H1 (cell line): ENCODE results near the gene CPA3. TPM values are rescaled to one million over a fixed set of nuclear protein-coding genes. Genes with fewer than 3 reads are reported as not detected.

Source experiments
- CTCF ChIA-PET: fragments of 300-600 bp; sonication (Branson Sonifier 250); formaldehyde crosslinking; loops from one replicate; lab custom pipeline; 2021; ENCODE audit not compliant: partially characterized antibody; lab: Charles Lee
- POLR2A ChIA-PET: fragments of 300-600 bp; sonication (Branson Sonifier 250); formaldehyde crosslinking; loops from one replicate; lab custom pipeline; 2021; ENCODE audit warnings: inconsistent platforms; ENCODE audit not compliant: partially characterized antibody; lab: Charles Lee
- DNase-seq, 2 experiments: peaks; one replicate each; pipeline versions ENCODE4 v3.0.0 to v3.0.0-alpha.2; 2010 to 2022; ENCODE audit warnings: low spot score in 2 of 2, low read depth in 1 of 2, mixed read lengths in 1 of 2
- FAIRE-seq: peaks from 2 replicates; lab custom pipeline; 2011; peaks lifted over from hg19 to GRCh38; lab: Jason Lieb, UNC
- H2AFZ ChIP-seq: 2 replicates; pipeline ENCODE4 v1.8.1; 2012; ENCODE audit warnings: low read length, inconsistent platforms
- H2AK5ac ChIP-seq: 2 replicates; pipeline ENCODE4 v1.6.1; 2013; ENCODE audit warnings: low read depth, low read length
- H2BK120ac ChIP-seq: replicated peaks from 2 replicates; pipeline ENCODE3; 2013; ENCODE audit warnings: low read depth, low read length, inconsistent platforms
- H2BK12ac ChIP-seq: 2 replicates; pipeline ENCODE4 v1.6.1; 2013; ENCODE audit warnings: low read depth, low read length
- H2BK15ac ChIP-seq: 2 replicates; pipeline ENCODE4 v1.6.1; 2013; ENCODE audit warnings: low read length
- H2BK20ac ChIP-seq: 2 replicates; pipeline ENCODE4 v1.6.1; 2013; ENCODE audit warnings: low read length
- H2BK5ac ChIP-seq: 2 replicates; pipeline ENCODE4 v1.6.1; 2013; ENCODE audit warnings: low read depth, low read length
- H3K14ac ChIP-seq: 2 replicates; pipeline ENCODE4 v1.6.1; 2013; ENCODE audit warnings: inconsistent platforms; ENCODE audit not compliant: insufficient read length
- H3K18ac ChIP-seq: 2 replicates; pipeline ENCODE4 v1.6.1; 2013; ENCODE audit warnings: low read length; ENCODE audit errors: extremely low read depth
- H3K23ac ChIP-seq: 2 replicates; pipeline ENCODE4 v1.6.1; 2013; ENCODE audit warnings: inconsistent platforms; ENCODE audit not compliant: insufficient read length
- H3K23me2 ChIP-seq: 2 replicates; pipeline ENCODE4 v1.6.1; 2013; ENCODE audit warnings: low read depth, low read length
- H3K27ac ChIP-seq: 2 replicates; pipeline ENCODE4 v1.6.1; 2011; ENCODE audit warnings: low read depth, low read length, inconsistent platforms
- H3K27me3 ChIP-seq, 4 experiments: replicated peaks in 1 of 4; 1 replicate in 1 of 4; 2 replicates in 3 of 4; pipeline versions ENCODE4 v1.6.1 to v1.8.1; 2011 to 2013; ENCODE audit warnings: low read length in 3 of 4, mild to moderate bottlenecking in 3 of 4, inconsistent platforms in 2 of 4, mixed read lengths in 2 of 4, moderate library complexity in 1 of 4; ENCODE audit not compliant: control insufficient read depth in 3 of 4, insufficient read depth in 3 of 4; ENCODE audit errors: extremely low read depth in 1 of 4
- H3K36me3 ChIP-seq, 4 experiments: 2 replicates each; pipeline versions ENCODE4 v1.6.1 to v1.8.1; 2011 to 2013; ENCODE audit warnings: mild to moderate bottlenecking in 4 of 4, low read length in 3 of 4, moderate library complexity in 2 of 4, control low read depth in 1 of 4, inconsistent platforms in 1 of 4; ENCODE audit not compliant: insufficient read depth in 4 of 4, control insufficient read depth in 2 of 4
- H3K4ac ChIP-seq: replicated peaks from 2 replicates; pipeline ENCODE3; 2013; ENCODE audit warnings: low read length, low read depth, mixed read lengths, inconsistent platforms; ENCODE audit not compliant: insufficient read length
- H3K4me1 ChIP-seq, 4 experiments: replicated peaks in 1 of 4; 1 replicate in 1 of 4; 2 replicates in 3 of 4; pipeline versions ENCODE4 v1.6.1 to v1.8.1; 2011 to 2013; ENCODE audit warnings: low read length in 3 of 4, inconsistent platforms in 2 of 4, mixed read lengths in 1 of 4; ENCODE audit not compliant: insufficient read depth in 4 of 4, control insufficient read depth in 3 of 4
- H3K4me2 ChIP-seq, 2 experiments: 2 replicates each; pipeline versions ENCODE4 v1.6.1 to v1.8.1; 2011 to 2013; ENCODE audit warnings: low read depth in 2 of 2, low read length in 2 of 2, control low read depth in 1 of 2, inconsistent platforms in 1 of 2, mild to moderate bottlenecking in 1 of 2; ENCODE audit not compliant: insufficient read depth in 1 of 2
- H3K4me3 ChIP-seq, 4 experiments: fragments of 200-600, 300-600 bp in 1 of 4; sonication (generic), shearing (Covaris generic), sonication (Bioruptor Twin) in 1 of 4; 2 replicates each; pipeline versions ENCODE4 v1.5.1 to v1.8.1; 2011 to 2016; ENCODE audit warnings: low read length in 4 of 4, low read depth in 3 of 4, control low read depth in 2 of 4, inconsistent platforms in 2 of 4, mild to moderate bottlenecking in 2 of 4, mixed read lengths in 1 of 4, moderate library complexity in 1 of 4; ENCODE audit not compliant: insufficient read depth in 2 of 4; ENCODE audit errors: extremely low read depth in 1 of 4
- H3K56ac ChIP-seq: replicated peaks from 2 replicates; pipeline ENCODE3; 2013; ENCODE audit warnings: low read depth, mild to moderate bottlenecking, mixed read lengths, low read length, inconsistent platforms; ENCODE audit not compliant: insufficient read length
- H3K79me1 ChIP-seq: 2 replicates; pipeline ENCODE4 v1.6.1; 2013; ENCODE audit warnings: low read depth, low read length, control low read depth
- H3K79me2 ChIP-seq, 2 experiments: 2 replicates each; pipeline versions ENCODE4 v1.6.1 to v1.8.1; 2012 to 2013; ENCODE audit warnings: low read length in 2 of 2, mild to moderate bottlenecking in 2 of 2, inconsistent platforms in 1 of 2; ENCODE audit not compliant: insufficient read depth in 2 of 2, control insufficient read depth in 1 of 2
- H3K9ac ChIP-seq, 4 experiments: replicated peaks in 1 of 4; 1 replicate in 1 of 4; 2 replicates in 3 of 4; pipeline versions ENCODE4 v1.6.1 to v1.8.1; 2011 to 2013; ENCODE audit warnings: low read depth in 3 of 4, low read length in 3 of 4, control low read depth in 2 of 4, mild to moderate bottlenecking in 2 of 4, moderate library complexity in 2 of 4, inconsistent platforms in 1 of 4; ENCODE audit errors: extremely low read depth in 1 of 4
- H3K9me3 ChIP-seq, 2 experiments: 2 replicates each; pipeline versions ENCODE4 v1.6.1 to v1.8.1; 2012 to 2013; ENCODE audit warnings: mild to moderate bottlenecking in 2 of 2, moderate library complexity in 2 of 2, control low read depth in 1 of 2, inconsistent platforms in 1 of 2, low read depth in 1 of 2, low read length in 1 of 2, mixed read lengths in 1 of 2; ENCODE audit not compliant: insufficient read depth in 2 of 2
- H4K20me1 ChIP-seq, 2 experiments: replicated peaks in 1 of 2; 2 replicates each; pipeline versions ENCODE3 to v1.8.1; 2011 to 2013; ENCODE audit warnings: inconsistent platforms in 2 of 2, low read length in 2 of 2, mild to moderate bottlenecking in 1 of 2; ENCODE audit not compliant: insufficient read depth in 2 of 2, control insufficient read depth in 1 of 2
- H4K5ac ChIP-seq: 2 replicates; pipeline ENCODE4 v1.6.1; 2013; ENCODE audit warnings: low read length, low read depth, mixed read lengths, inconsistent platforms; ENCODE audit not compliant: insufficient read length
- H4K8ac ChIP-seq: 2 replicates; pipeline ENCODE4 v1.8.0; 2013; ENCODE audit warnings: mild to moderate bottlenecking, moderate library complexity, low read length, inconsistent platforms; ENCODE audit not compliant: insufficient read depth; ENCODE audit errors: extremely low read depth
- H4K91ac ChIP-seq: replicated peaks from 2 replicates; pipeline ENCODE3; 2013; ENCODE audit warnings: low read length, mixed read lengths, inconsistent platforms; ENCODE audit not compliant: insufficient read length
- WGBS, 2 experiments: shearing (Covaris generic) in 1 of 2; methylation state at CpG; one replicate each; pipeline versions ENCODE4 v1.1.6 to v1.1.7; 2013 to 2015; ENCODE audit warnings: low lambda C conversion rate in 2 of 2, mixed read lengths in 2 of 2, inconsistent platforms in 1 of 2, low coverage in 1 of 2, missing lambda C conversion rate in 1 of 2; ENCODE audit not compliant: insufficient replicate concordance in 2 of 2, insufficient coverage in 1 of 2, insufficient read length in 1 of 2; ENCODE audit errors: extremely low coverage in 1 of 2, missing lambda C conversion rate in 1 of 2; 5-methylcytosine and 5-hydroxymethylcytosine counted together
- polyA plus RNA-seq, 7 experiments: library from polyadenylated mRNA; depleted of rRNA in 3 of 7; stranded (reverse) in 5 of 7; unstranded in 2 of 7; fragments of >200 nt in 5 of 7; fragments of 200-250 nt in 2 of 7; gene quantifications; 1 replicate in 5 of 7; 2 replicates in 1 of 7; 4 replicates in 1 of 7; pipeline versions ENCODE4 v1.2.1 to v1.2.3, GENCODE V29; 2011 to 2013; ENCODE audit warnings: missing spikeins in 2 of 7, mixed read lengths in 2 of 7
- total RNA-seq: library from RNA; stranded (reverse); fragmentation: NEBNext Ultra II Directional; extraction: Animal tissue kit (Norgen Biotek cat#: 25700); gene quantifications from 2 replicates; pipeline ENCODE4 v1.2.1, GENCODE V29; 2021

Gene CPA3
- total and polyA plus RNA-seq, 2 of the 8 experiments (the other 6 are each of a cell fraction or from before 2014, with no cell fraction given): not detected

DNA sequence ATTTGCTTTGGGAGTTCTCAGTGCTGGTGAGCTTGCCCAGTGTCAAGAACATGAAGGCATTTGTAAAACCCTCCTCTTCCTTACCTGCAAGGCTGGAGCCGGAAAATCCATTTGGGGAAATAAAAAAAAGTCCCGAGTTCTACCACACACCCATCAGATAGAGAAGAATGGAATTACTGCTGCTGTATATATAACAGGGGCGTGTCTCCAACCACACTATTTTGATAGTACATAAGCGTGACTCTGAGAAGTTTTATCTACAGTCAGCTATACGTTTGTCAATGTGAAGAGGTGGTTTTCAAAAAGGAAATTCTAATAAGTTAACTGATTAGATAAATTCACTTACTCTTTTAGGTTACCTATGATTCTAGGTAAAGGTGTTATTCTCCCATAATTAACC is 1.3 kb upstream of the CPA3 start:
- Histone ChIP-seq H3K4me1 (no peaks in the 10 kb centered on the region), H3K9ac (no peak overlapping the region), H3K14ac (no peak overlapping the region), H2BK120ac (no peak overlapping the region), H3K23me2 (no peaks in the 10 kb centered on the region), H3K4me2 (no peak overlapping the region), H2AFZ (0 out of 2 replicates have a peak overlapping the region, but pooled peaks have one; percentile 65), H2BK12ac (no peak overlapping the region), H3K27me3 (no peaks in the 10 kb centered on the region), H4K91ac (no peak overlapping the region), H3K79me2 (no peaks in the 10 kb centered on the region), H4K8ac (no peak overlapping the region), H2AK5ac (no peak overlapping the region), H3K36me3 (no peaks in the 10 kb centered on the region), H3K79me1 (no peaks in the 10 kb centered on the region), H3K23ac (no peak overlapping the region), H3K56ac (no peak overlapping the region), H3K4me3 (no peak overlapping the region), H4K20me1 (no peaks in the 10 kb centered on the region), H3K4ac (no peak overlapping the region), H4K5ac (no peak overlapping the region), H3K9me3 (no peaks in the 10 kb centered on the region), H2BK20ac (no peak overlapping the region), H3K27ac (no peak overlapping the region), H3K18ac (no peak overlapping the region), H2BK15ac (no peak overlapping the region), H2BK5ac (no peak overlapping the region)
- FAIRE-seq (no peak), DNase-seq (no peak)
- ChIA-PET POLR2A (no interaction called here), CTCF (interaction anchor here (0.6 to 12.1 kb wide), 9 partner anchors 11 to 474 kb away, joined by 3 to 189 read pairs (median 15); no protein-coding TSS in a partner anchor)
- WGBS, 2 experiments: 88% methylated on average over 5 of the region's 5 CpGs; no CpG with 5 or more reads in 1 of the 2 experiments
